MG63 (cell line): ENCODE measurements around the gene SAMD1. TPM values are rescaled to one million over a fixed set of nuclear protein-coding genes. Genes with fewer than 3 reads are reported as not detected.
A peak's percentile ranks its signal among the peaks of the same experiment; 100 is the strongest.

Experiments
- DNase-seq: peaks from one replicate; pipeline ENCODE4 v3.0.0-alpha.2; 2020
- H3K27me3 ChIP-seq: fragments of 250-450 bp; sonication (Bioruptor Pico); 2 replicates; pipeline ENCODE4 v1.5.1; 2020; ENCODE audit warnings: mild to moderate bottlenecking, moderate library complexity
- H3K36me3 ChIP-seq: fragments of 250-450 bp; sonication (Bioruptor Pico); 2 replicates; pipeline ENCODE4 v1.5.1; 2020; ENCODE audit warnings: mild to moderate bottlenecking, moderate library complexity
- H3K4me3 ChIP-seq: fragments of 250-450 bp; sonication (Bioruptor Pico); 2 replicates; pipeline ENCODE4 v1.5.1; 2020; ENCODE audit warnings: mild to moderate bottlenecking, moderate library complexity
- H3K9me3 ChIP-seq: fragments of 250-450 bp; sonication (Bioruptor Pico); 2 replicates; pipeline ENCODE4 v1.5.1; 2020; ENCODE audit warnings: mild to moderate bottlenecking, moderate library complexity
- total RNA-seq: library from RNA; depleted of rRNA; stranded (reverse); fragments of >200 nt; shearing (Covaris generic); gene quantifications from 2 replicates; pipeline ENCODE4 v1.2.3, GENCODE V29; 2014; ENCODE audit warnings: low replicate concordance

The SAMD1 gene
- total RNA-seq, 1 experiment from 2014 or later: 99.7 TPM

GRCh38 chr19:14080887-14081796 is 9.4 kb downstream of the SAMD1 start:
- H3K27me3 ChIP-seq: no peaks in the 10 kb centered on the region
- H3K4me3 ChIP-seq: peak overlapping the region; percentile 81
- peaks cover 2% of the 10 kb centered on the region; the same call in 1 of the 2 replicates for H3K36me3 ChIP-seq
- DNase-seq: peak; percentile 98
- no peaks in the 10 kb centered on the region for H3K9me3 ChIP-seq

DNA sequence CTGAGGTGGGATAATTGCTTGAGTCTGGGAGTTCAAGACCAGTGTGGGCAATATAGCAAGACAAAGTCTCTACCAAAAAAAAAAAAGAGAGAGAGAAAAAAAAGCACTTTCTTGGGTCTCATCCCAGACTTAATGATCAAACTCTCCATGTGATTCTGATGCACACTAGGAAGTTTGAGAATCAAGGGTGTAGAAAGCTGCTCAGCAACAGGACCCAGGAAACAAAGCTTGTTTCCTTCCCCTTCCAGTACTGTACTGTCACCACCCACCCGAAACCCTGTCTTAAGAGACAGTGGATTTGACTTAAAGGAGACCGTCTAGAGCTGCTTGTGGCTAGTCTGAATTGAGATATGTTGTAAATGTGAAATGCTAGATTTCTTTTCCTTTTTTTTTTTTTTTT is 12.1 kb downstream of the SAMD1 start:
- no peaks in the 10 kb centered on the region for H3K36me3 ChIP-seq
- H3K4me3 ChIP-seq: no peak overlapping the region
- no peak for DNase-seq
- H3K9me3 ChIP-seq: no peaks in the 10 kb centered on the region
- H3K27me3 ChIP-seq: no peaks in the 10 kb centered on the region

DNA sequence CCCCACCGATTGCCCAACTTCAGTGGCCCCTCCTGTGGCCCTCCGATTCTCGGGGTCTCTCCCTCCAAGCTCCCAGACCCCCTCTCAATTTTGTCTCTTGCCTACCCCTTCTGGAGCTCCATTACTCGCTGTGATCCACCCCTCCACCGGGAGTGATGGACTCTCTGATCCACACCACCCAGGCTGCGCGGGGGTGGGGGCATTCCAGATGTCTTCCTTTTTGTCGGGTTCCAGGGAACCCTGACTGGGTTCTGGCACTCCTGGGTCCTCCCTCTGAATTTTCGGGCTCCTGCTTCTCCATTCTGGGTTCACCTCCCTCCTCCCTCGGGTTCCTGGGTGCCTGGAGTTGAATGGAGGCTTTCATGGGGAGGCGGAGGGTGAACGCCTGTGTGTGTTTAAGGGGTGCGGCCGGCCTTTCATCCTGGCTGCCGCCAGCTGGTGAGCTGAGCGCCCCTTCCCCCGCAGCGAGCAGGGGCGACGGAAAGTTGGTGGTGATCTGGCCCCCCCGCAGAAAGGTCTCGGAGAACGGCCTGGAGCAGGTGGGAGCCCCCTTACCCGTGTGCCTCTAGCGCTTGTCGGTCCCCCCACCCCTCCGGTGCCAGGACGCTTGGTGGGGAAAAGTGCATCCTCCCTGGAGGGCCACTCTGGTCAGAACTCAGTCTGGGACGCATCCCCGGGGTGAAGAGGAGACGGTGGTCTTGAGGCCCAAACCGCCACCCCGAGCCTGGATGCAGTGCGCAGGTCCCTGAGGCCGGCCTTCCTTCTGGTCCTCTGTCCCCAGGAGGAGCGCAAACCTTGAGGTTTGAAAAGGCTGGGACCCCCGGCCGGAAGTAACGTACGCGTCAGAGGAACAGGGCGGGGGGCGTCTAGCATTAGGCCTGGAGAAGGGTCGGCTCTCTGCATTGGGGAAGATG is 16.4 kb downstream of the SAMD1 start:
- H3K9me3 ChIP-seq: no peaks in the 10 kb centered on the region
- peaks cover 7% of the 10 kb centered on the region for H3K27me3 ChIP-seq
- peak overlapping the region; percentile 64 for H3K4me3 ChIP-seq
- peak; percentile 52 for DNase-seq
- H3K36me3 ChIP-seq: no peaks in the 10 kb centered on the region

DNA sequence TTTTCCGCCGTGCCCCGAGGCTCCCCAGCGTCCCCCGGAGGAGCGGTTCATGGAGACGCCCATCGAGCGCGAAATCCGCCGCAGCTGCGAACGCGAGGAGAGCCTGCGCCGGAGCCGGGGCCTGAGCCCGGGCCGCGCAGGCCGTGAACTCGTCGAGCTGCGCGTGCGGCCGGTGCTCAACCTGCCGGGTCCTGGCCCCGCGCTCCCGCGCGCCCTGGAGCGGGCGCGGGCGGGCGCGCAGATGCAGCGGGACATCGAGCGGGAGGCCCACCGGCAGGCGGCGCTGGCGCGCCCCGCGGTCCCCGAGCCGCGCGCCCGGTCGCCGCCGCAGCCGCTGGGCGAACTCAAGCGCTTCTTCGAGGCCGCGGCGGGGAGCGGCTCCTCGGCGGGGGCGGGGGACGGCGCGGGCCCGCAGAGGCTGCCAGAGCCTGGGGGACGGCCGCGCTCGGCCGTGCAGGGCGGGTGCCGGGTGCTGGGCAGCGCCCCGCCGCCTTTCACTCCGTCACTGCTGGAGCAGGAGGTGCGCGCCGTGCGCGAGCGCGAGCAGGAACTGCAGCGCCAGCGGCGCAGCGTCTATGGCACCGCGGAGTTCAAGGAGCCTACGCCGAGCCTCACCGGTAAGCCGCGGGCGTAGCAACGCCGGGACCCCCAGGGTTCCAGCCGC is 17.2 kb downstream of the SAMD1 start:
- H3K9me3 ChIP-seq: no peaks in the 10 kb centered on the region
- H3K36me3 ChIP-seq: no peaks in the 10 kb centered on the region
- H3K4me3 ChIP-seq: peak overlapping the region; percentile 64
- DNase-seq: peak; percentile 83
- peaks cover 7% of the 10 kb centered on the region for H3K27me3 ChIP-seq

DNA sequence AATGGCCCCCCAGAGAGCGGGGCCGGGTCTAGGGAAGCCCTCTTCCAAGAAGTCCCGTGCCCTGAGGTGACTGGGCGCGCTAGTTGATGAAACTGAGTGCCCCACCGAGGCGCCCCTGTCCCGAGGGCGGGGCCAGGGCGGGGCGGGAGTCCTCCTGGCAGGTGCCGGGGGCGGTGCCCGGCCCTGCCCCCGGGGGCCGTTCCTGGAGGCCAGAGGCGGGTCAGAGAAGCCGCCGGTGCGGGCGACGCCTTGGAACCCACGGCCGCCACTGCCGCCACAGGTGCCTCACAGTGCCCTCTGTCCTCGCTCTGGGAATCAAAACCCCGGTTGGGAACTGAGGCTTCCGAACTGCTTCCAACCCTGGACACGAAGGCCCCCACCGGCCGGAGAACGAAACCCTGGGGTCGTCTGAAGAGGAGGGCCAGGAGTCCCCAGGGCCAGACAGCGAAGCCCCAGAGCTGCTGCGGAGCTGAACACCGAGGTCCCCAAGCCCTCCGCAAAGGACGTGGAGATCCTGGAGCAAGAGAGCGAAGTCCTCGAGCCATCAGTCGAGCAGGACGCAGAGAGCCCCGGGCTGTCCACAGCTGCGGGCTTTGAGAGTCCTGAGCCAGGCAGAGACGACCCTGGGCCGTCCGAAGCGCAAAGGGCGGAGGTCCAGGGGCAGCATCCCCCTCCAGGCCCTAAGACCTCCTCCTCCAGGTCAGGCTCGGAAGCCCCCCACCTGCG is 17.9 kb downstream of the SAMD1 start, which contains the start of gene MISP3:
TSS of gene MISP3 (plus strand) at position 252 of the 726 bp plus-strand sequence. CDS start 524 bp downstream, outside the sequence.
- Histone ChIP-seq H3K4me3 (peak within 1 kb of the TSS; percentile 64), H3K36me3 (no peaks in the 10 kb centered on the region), H3K9me3 (no peaks in the 10 kb centered on the region), H3K27me3 (peaks cover 7% of the 10 kb centered on the region)
- DNase-seq: no peak

GRCh38 chr19:14070268-14071050 is 20.1 kb downstream of the SAMD1 start:
- H3K4me3 ChIP-seq: no peak overlapping the region
- no peaks in the 10 kb centered on the region for H3K36me3 ChIP-seq
- peaks cover 7% of the 10 kb centered on the region for H3K27me3 ChIP-seq
- no peaks in the 10 kb centered on the region for H3K9me3 ChIP-seq
- no peak for DNase-seq

GRCh38 chr19:14066134-14066533 is 24.4 kb downstream of the SAMD1 start:
- Histone ChIP-seq H3K36me3 (no peaks in the 10 kb centered on the region), H3K9me3 (no peaks in the 10 kb centered on the region), H3K27me3 (no peaks in the 10 kb centered on the region), H3K4me3 (no peak overlapping the region)
- DNase-seq: no peak

GRCh38 chr19:14063105-14063504 is 27.4 kb downstream of the SAMD1 start:
- no peak for DNase-seq
- peaks cover 17% of the 10 kb centered on the region for H3K27me3 ChIP-seq
- H3K4me3 ChIP-seq: no peak overlapping the region
- H3K9me3 ChIP-seq: no peaks in the 10 kb centered on the region
- no peaks in the 10 kb centered on the region for H3K36me3 ChIP-seq

GRCh38 chr19:14062558-14062855 is 28.0 kb downstream of the SAMD1 start:
- DNase-seq: no peak
- Histone ChIP-seq H3K36me3 (no peaks in the 10 kb centered on the region), H3K9me3 (no peaks in the 10 kb centered on the region), H3K4me3 (no peak overlapping the region), H3K27me3 (peaks cover 17% of the 10 kb centered on the region)

DNA sequence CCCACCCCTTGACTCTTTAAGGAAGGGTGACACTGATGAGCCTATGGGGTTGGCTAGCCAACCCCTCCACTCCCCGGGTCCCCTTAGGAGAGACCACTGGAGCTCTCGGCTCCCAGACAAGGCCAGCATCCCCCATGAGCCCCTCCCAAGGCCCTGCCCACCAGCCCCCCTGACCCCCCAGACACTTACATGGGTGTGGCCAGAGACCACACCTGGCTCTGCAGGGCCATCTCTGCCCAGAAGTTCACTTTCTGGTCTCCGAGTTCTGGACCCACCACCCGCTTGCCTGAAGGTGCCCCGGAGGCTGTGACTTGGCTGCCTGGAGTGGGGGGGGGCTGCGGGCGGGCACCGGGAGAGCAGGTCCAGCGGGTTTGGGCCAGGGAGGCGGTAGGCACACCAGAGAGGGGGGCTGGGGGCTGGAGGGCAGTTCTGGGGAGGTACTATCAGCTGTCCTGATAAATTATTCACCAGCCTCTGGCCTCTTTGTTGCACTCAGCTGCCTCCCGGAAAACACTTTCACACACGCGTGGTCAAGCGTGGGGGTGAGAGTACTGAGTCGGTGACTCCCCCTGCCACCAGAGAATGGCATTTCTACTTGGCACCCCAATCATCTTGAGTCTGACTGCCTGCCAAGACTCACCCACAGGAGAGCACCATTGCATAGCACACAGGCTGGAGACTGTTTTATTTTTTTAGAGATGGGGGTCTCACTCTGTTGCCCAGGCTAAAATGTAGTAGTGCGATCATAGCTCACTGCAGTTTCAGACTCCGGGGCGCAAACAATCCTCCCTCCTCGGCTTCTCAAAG is 28.6 kb downstream of the SAMD1 start, which contains the start of gene PALM3:
TSS of gene PALM3 (minus strand) at position 326 of the 807 bp plus-strand sequence. CDS start at position 230, 96 bp downstream.
- Histone ChIP-seq H3K36me3 (no peaks in the 10 kb centered on the region), H3K27me3 (peaks cover 17% of the 10 kb centered on the region), H3K4me3 (no peak within 1 kb of the TSS), H3K9me3 (no peaks in the 10 kb centered on the region)
- no peak for DNase-seq

DNA sequence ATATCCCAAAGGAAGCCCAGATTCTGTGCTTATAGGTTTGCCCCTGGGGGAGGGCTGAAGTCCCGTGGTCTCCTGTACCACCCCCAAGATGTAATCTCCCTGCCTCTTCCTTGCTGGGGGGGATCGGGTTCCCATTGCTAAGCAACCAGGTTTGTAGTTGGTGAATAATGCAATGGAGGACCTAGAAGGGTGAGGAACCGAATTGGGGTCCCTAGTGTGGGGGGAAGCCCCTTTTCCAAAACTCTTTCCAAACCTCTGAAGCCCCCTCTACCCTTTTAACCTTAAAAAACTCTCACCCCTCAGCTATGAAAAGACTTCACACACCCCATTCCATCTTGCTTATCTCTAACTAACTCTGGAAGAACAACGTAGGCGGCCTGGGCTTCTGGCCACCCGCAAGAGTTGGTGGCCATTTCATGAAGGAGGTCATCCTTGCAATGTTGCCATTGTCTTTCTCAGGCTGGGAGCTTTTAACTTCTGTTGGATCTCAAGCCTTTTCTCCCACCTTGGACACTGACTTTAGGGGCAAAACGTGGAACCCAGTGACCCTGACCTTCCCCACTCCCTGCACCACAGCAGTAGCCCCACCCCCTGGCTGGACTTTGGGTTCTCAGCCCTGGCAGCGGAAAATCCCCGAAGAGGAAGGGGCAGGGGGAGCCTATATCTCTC is 29.3 kb downstream of the SAMD1 start:
- Histone ChIP-seq H3K9me3 (no peaks in the 10 kb centered on the region), H3K27me3 (peaks cover 17% of the 10 kb centered on the region), H3K4me3 (no peak overlapping the region), H3K36me3 (no peaks in the 10 kb centered on the region)
- DNase-seq: no peak

DNA sequence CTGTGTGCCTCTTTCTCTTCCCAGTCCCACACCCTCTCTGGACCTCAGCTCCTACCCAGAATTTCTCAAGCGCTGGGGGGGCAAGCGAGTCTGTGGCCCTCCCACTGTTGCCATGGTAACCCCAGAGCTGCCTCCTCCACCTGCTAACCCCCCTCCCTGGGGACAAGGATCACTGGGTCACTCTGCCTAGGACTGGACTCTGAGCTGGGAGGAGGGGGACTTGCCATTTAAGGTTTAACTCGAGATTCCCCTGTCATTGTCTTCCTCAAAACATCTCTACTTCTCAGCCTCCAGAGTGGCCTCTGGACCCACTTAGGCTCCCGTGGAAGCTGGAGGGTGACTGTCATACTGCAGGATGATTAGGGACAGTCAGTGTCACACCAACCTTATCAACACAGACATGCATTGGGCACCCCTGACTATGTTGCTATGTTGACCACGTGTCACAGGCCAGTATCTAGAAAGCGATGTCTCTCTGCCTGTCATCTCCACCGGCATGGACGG is 30.8 kb downstream of the SAMD1 start:
- Histone ChIP-seq H3K9me3 (no peaks in the 10 kb centered on the region), H3K36me3 (no peaks in the 10 kb centered on the region), H3K4me3 (no peak overlapping the region), H3K27me3 (peaks cover 17% of the 10 kb centered on the region)
- DNase-seq: no peak

- Histone ChIP-seq H3K36me3 (no peaks in the 10 kb centered on the region), H3K9me3 (no peaks in the 10 kb centered on the region), H3K4me3 (no peak overlapping the region), H3K27me3 (peaks cover 17% of the 10 kb centered on the region)
- no peak for DNase-seq
These were observed 31.5 kb downstream of the SAMD1 start for GRCh38 chr19:14059093-14059480.
